ENCODE measurements around the gene KIZ. TPM values are rescaled to one million over a fixed set of nuclear protein-coding genes. Genes with fewer than 3 reads are reported as not detected.

KIZ gene
- total RNA-seq, 1 donor from 2014 or later: 15.0 TPM

DNA sequence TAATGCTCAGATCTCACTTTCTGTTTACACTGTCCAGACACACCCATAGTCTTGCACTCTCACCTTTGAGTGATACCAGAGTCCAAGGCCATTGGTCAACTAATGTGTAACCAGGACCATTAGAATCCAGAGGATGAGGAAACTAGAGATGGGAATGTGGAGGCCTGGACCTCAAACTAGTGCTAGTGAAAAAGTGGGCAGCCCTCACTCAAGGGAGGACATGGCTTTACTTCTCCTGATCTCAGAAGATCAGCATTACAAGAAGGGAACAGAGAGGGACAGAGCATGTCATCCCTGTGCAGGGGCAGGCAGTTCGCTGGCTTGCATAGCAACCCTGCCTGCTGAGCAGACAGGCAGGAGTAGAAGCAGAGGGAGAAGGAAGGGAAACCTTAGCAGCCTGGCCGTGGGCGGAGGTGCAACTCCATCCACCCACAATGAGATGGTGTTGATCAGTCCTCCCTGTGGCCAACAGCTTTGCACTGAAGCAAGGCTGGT is 154.7 kb downstream of the KIZ start:
- no peak for DNase-seq (ENCODE audit: low read depth, low spot score)

GRCh38 chr20:21286775-21287174 is 160.9 kb downstream of the KIZ start:
- Mint-ChIP-seq H3K4me3 (no peak overlapping the region), H3K4me1 (no peaks in the 10 kb centered on the region), H3K9me3 (peaks cover 3% of the 10 kb centered on the region), H3K27ac (ENCODE audit: unreplicated experiment) (no peak overlapping the region), H3K36me3 (ENCODE audit: low read depth) (no peaks in the 10 kb centered on the region), H3K27me3 (ENCODE audit: low read depth) (peaks cover 12% of the 10 kb centered on the region)
- DNase-seq (ENCODE audit: low read depth, low spot score): no peak
- no peak for TF ChIP-seq CTCF (conservative IDR thresholded peaks at IDR 0.05)

More for the DNA sequence above, 154.7 kb downstream of the KIZ start:
- no peak for TF ChIP-seq CTCF (conservative IDR thresholded peaks at IDR 0.05)
- Mint-ChIP-seq H3K4me1 (no peaks in the 10 kb centered on the region), H3K27me3 (ENCODE audit: low read depth) (peaks cover 38% of the 10 kb centered on the region), H3K36me3 (ENCODE audit: low read depth) (no peaks in the 10 kb centered on the region), H3K9me3 (peaks cover 3% of the 10 kb centered on the region), H3K27ac (ENCODE audit: unreplicated experiment) (no peak overlapping the region), H3K4me3 (no peak overlapping the region)

DNA sequence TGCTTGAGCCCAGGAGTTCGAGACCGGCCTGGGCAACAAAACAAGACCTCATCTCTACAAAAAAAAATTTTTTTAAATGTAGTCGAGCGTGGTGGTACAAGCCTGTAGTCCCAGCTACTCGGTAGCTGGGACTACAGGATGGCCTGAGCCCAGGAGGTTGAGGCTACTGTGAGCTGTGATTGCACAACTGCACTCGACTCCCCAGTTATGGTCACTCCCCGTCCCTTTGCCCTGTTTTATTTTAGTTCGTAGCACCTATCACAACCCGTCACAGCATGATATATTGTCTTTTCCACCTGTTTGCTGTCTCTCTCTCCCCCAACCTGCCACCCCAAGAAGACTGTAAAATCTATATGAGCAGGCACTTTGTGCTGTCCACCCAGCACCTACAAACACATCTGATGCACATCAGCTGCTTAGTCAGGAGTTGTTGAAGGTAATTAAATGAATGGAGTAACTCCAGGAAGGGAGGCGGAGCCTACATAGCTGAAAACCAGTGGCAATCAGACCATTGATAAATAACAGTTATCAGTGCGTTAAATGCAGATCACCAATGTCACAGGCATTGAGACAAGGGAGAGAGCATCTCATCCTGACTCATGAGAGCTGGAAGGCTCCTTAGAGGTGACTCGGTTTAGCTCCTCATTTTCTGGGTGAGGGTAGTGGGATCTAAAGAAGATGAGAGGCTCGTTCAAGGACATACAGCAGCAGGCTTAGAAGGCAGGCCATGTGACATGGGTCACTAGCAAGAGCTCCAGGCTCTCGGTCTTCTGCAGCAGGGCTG is 162.9 kb downstream of the KIZ start:
- no peak for TF ChIP-seq CTCF (conservative IDR thresholded peaks at IDR 0.05)
- H3K4me1 Mint-ChIP-seq: no peaks in the 10 kb centered on the region
- H3K27ac Mint-ChIP-seq (ENCODE audit: unreplicated experiment): no peak overlapping the region
- H3K9me3 Mint-ChIP-seq: no peaks in the 10 kb centered on the region
- no peak overlapping the region for H3K4me3 Mint-ChIP-seq
- no peaks in the 10 kb centered on the region for H3K36me3 Mint-ChIP-seq (ENCODE audit: low read depth)
- no peak for DNase-seq (ENCODE audit: low read depth, low spot score)
- H3K27me3 Mint-ChIP-seq (ENCODE audit: low read depth): peaks cover 13% of the 10 kb centered on the region

DNA sequence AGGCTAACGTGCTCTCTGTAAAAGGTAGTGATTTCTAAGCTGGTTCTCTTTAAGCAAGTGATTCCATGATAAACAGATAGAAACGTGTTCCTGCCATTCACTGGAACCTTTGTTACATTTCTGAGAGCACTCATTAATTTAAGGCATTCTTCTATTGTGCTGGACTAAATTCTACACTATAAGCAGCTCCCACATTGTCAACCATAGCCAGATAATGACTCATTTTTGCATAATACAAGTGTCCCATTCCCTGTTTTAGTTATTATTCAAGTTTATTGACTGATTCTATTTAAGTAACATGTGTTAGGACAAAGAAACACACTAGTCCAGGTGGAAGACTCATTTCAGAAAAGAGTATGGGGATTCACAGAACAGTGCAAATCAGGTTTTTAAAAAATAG is 163.8 kb downstream of the KIZ start:
- H3K36me3 Mint-ChIP-seq (ENCODE audit: low read depth): no peaks in the 10 kb centered on the region
- no peaks in the 10 kb centered on the region for H3K4me1 Mint-ChIP-seq
- peaks cover 15% of the 10 kb centered on the region for H3K27me3 Mint-ChIP-seq (ENCODE audit: low read depth)
- no peaks in the 10 kb centered on the region for H3K9me3 Mint-ChIP-seq
- no peak overlapping the region for H3K27ac Mint-ChIP-seq (ENCODE audit: unreplicated experiment)
- no peak for DNase-seq (ENCODE audit: low read depth, low spot score)
- H3K4me3 Mint-ChIP-seq: no peak overlapping the region
- TF ChIP-seq CTCF (conservative IDR thresholded peaks at IDR 0.05): no peak

DNA sequence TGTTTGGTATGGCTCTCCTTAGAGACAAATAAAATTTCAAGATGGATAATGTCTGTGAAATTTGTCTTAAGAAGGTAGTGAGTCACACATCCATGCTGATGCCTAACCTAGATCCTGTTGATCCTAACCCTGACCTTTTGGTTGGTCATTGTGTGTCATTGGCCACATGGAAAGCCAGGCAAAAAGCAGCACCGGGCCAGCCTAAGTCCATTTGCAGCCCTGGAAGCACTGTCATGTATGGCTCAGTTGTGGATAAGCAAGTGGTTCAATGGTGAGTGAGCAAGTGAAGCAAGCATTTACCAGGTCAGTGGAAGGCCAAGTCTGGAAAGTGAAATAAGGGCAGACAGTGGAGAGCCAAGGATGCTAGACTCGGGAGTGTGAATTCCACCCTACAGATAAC is 165.1 kb downstream of the KIZ start:
- H3K4me3 Mint-ChIP-seq: no peak overlapping the region
- no peak for TF ChIP-seq CTCF (conservative IDR thresholded peaks at IDR 0.05)
- H3K4me1 Mint-ChIP-seq: no peaks in the 10 kb centered on the region
- no peak for DNase-seq (ENCODE audit: low read depth, low spot score)
- peaks cover 19% of the 10 kb centered on the region for H3K27me3 Mint-ChIP-seq (ENCODE audit: low read depth)
- H3K36me3 Mint-ChIP-seq (ENCODE audit: low read depth): no peaks in the 10 kb centered on the region
- no peak overlapping the region for H3K27ac Mint-ChIP-seq (ENCODE audit: unreplicated experiment)
- no peaks in the 10 kb centered on the region for H3K9me3 Mint-ChIP-seq

All from neural crest cell (in vitro differentiated cells).